ENCODE measurements around the gene MTG1.

DNA sequence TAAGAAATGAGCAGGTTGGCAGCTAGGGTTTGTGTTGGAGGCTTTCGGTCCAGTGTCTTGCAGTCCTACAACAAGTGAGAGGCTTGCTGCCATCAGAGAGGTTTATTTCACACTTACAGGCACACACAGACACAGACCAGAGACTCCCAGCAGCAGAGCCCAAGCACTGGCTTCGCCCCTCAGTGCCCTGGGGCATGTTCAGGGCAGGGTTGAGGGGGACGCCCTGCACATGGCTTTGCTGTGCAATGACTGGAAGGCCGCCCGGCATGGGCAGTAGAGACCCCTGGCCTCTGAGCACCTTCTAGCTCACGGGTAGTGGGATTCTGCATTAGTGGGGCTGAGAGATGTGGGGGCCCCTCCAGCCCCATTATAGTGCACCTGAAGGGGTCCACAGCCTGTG lies 26.6 kb downstream of the MTG1 start:
- TF ChIP-seq POLR2AphosphoS5 (IDR thresholded peaks at IDR 0.05), result no peak
- TF ChIP-seq, protein P1, sequence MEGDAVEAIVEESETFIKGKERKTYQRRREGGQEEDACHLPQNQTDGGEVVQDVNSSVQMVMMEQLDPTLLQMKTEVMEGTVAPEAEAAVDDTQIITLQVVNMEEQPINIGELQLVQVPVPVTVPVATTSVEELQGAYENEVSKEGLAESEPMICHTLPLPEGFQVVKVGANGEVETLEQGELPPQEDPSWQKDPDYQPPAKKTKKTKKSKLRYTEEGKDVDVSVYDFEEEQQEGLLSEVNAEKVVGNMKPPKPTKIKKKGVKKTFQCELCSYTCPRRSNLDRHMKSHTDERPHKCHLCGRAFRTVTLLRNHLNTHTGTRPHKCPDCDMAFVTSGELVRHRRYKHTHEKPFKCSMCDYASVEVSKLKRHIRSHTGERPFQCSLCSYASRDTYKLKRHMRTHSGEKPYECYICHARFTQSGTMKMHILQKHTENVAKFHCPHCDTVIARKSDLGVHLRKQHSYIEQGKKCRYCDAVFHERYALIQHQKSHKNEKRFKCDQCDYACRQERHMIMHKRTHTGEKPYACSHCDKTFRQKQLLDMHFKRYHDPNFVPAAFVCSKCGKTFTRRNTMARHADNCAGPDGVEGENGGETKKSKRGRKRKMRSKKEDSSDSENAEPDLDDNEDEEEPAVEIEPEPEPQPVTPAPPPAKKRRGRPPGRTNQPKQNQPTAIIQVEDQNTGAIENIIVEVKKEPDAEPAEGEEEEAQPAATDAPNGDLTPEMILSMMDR (IDR thresholded peaks at IDR 0.05), result no peak
- no peak for TF ChIP-seq EP300 (IDR thresholded peaks at IDR 0.05)
- TF ChIP-seq POLR2A (IDR thresholded peaks at IDR 0.05), result no peak

All from sigmoid colon (tissue), 4 donors.